NCI-H460 (cell line): ENCODE results near the gene GSTM4. TPM values are rescaled to one million over a fixed set of nuclear protein-coding genes. Genes with fewer than 3 reads are reported as not detected.
"Not testable (repeated sequence)": the region's sequence is repeated elsewhere in the genome, so short reads cannot be mapped to it uniquely, and the experiment has no call there.

Experiments
- DNase-seq: peaks from one replicate; pipeline ENCODE4 v3.0.0-alpha.2; 2016; ENCODE audit warnings: low read depth; ENCODE audit errors: extremely low read depth
- total RNA-seq: library from RNA; depleted of rRNA; stranded (reverse); fragments of >200 nt; shearing (Covaris generic); gene quantifications from 2 replicates; pipeline ENCODE4 v1.2.3, GENCODE V29; 2014; rRNA removed

The GSTM4 gene
- total RNA-seq, 1 experiment from 2014 or later = 25.5 TPM

DNA sequence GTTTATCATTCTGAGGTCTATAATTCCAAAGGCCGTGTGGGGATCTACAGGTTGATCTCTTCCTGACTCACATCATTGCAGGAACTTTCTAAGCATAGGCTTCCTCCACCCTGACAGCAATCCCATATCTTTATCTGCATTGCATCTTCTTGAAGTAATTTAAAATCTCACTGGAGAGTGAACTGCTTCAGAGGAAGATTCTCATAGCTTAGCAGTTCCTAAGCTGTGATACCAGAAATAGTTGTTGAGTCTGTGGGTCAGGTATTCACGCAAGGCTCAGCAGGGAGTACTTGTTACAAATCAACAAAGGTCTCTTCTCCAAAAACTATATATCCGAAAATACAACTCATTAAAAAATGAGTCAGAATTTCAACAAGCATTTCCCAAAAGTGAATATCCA is 39.2 kb downstream of the GSTM4 start:
- not testable (repeated sequence) for DNase-seq

DNA sequence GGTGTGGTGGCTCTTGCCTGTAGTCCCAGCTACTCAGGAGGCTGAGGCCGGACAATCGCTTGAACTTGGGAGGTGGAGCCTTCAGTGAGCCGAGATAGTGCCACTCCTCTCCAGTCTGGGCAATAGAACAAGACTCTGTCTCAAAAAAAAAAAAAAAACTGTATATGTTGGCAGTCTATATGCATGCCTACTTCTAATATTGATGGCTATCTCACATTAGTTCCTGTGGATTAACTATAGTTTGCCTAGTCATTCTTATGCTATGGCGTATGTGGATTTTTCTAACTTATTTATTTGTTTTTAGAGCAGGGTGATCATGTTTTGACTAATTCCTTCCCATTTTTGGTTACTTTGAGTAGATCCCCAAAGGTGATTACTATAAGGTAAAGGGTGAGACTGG is 41.2 kb downstream of the GSTM4 start:
- no peak for DNase-seq

DNA sequence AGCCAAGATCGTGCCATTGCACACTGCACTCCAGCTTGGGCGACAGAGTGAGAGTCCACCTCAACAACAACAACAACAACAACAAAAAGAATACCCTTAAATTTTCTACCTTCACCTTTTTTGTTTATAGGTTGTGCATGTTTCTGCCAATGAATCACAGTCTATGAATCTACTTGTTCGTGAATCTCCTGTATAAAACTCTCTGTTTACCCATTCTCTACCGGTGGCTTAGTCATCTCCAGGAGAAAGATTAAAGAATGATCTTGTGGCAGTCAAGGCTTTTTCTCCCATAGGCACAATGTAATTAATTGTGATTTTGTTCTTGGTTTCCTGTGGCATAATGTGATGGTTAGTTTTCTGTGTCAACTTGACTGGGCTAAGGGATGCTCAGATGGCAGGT is 42.0 kb downstream of the GSTM4 start:
- not testable (repeated sequence) for DNase-seq

DNA sequence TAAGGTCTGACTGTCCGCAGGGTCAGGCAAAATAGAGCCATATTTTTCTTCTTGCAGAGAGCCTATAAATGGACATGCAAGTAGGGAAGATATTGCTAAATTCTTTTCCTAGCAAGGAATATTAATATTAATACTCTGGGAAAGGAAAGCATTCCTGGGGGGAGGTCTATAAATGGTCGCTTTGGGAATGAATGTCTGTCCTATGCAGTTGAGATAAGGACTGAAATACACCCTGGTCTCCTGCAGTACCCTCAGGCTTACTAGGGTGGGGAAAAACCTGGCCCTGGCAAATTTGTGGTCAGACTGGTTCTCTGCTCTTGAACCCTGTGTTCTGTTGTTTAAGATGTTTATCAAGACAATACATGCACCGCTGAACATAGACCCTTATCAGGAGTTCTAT is 47.0 kb downstream of the GSTM4 start:
- DNase-seq = not testable (repeated sequence)

DNA sequence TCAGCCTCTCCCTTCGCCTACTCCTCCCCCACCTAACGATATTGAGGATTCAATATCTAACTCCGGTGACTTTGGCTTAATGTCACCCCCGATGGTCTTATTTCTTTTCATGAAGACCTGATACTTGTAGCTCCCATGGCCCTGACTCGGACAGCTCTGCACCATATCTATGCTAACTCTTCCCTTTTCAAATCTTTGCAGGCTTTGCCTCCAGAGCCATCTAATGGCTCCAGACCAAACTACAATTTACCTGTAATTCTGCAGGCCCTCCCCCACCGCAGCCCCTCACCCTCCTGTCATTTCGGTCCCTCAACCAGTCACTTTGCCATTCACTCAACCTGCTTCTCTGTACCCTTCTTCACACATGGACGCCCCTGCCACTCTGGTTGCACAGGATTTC is 48.3 kb downstream of the GSTM4 start:
- DNase-seq = no peak

DNA sequence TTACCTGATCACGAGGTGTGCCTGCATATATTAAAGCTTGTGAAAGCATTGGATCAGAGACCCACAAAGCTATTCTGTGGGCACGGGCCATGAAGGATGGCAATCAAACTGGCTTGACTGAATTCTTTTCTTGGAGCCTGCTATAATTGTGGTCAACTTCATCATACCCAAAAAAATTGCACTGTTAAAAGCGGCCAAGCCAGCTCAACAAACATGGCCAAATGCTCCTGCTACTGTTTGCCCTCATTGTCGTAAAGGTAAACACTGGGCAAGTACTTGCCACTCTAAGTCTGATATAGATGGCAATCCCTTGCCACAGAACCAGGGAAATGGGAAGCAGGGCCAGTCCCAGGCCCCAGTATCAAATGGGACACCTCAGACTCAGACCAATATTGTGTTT is 49.5 kb downstream of the GSTM4 start:
- no peak for DNase-seq

DNA sequence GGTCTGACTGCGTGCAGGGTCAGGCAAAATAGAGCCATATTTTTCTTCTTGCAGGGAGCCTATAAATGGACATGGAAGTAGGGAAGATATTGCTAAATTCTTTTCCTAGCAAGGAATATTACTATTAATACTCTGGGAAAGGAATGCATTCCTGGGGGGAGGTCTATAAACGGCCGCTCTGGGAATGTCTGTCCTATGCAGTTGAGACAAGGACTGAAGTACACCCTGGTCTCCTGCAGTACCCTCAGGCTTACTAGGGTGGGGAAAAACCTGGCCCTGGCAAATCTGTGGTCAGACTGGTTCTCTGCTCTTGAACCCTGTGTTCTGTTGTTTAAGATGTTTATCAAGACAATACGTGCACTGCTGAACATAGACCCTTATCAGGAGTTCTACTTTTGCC is 53.0 kb downstream of the GSTM4 start:
- DNase-seq = not testable (repeated sequence)

DNA sequence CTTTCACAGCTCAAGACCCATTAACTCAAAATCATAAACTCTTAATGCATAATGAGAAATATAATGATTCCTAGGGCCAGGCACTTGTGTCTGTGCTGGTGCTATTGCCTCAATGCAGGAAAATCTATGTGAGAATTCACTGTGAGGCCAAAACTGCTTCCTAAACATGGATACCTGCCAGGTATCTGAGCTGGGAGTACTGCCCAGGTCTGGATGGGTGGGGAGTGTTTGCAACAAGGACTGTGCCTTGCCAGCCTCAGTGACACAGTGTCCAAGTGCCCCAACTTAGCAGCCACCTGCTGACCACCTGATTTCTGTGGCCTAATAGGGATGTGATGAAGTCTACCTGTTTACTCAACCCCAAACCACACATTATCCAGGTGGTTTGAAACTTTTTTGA is 53.9 kb downstream of the GSTM4 start:
- not testable (repeated sequence) for DNase-seq

Other genes with a start within 250 kb of the GSTM4 start
- gene PSMA5, start 229.7 kb upstream of the GSTM4 start, total RNA-seq = 85.5 and 98.2 TPM in 2 replicates
- gene SYPL2, start 189.6 kb upstream of the GSTM4 start, total RNA-seq = 0.05 TPM in 1 of 2 replicates, not detected in the other
- 3.1 TPM in 2 replicates for gene ATXN7L2, start 172.2 kb upstream of the GSTM4 start, total RNA-seq
- 2.3 and 2.8 TPM in 2 replicates for gene CYB561D1, start 162.0 kb upstream of the GSTM4 start, total RNA-seq
- 1.2 and 1.4 TPM in 2 replicates for gene AMIGO1, start 146.4 kb upstream of the GSTM4 start, total RNA-seq
- gene GPR61, start 116.2 kb upstream of the GSTM4 start, total RNA-seq = 0.30 TPM in 1 of 2 replicates, not detected in the other
- 7.6 and 8.5 TPM in 2 replicates for gene GNAI3, start 107.5 kb upstream of the GSTM4 start, total RNA-seq
- not detected in 2 replicates for gene GNAT2, start 36.5 kb upstream of the GSTM4 start, total RNA-seq
- gene AMPD2, start 36.3 kb upstream of the GSTM4 start, total RNA-seq = 33.3 and 39.5 TPM in 2 replicates
- 9.8 and 11.8 TPM in 2 replicates for gene GSTM2, start 12.0 kb downstream of the GSTM4 start, total RNA-seq
- gene GSTM1, start 31.7 kb downstream of the GSTM4 start, total RNA-seq = 67.1 and 68.9 TPM in 2 replicates
- 0.12 TPM in 2 replicates for gene GSTM5, start 56.2 kb downstream of the GSTM4 start, total RNA-seq
- gene GSTM3, start 84.9 kb downstream of the GSTM4 start, total RNA-seq = 266 and 288 TPM in 2 replicates
- gene EPS8L3, start 107.8 kb downstream of the GSTM4 start, total RNA-seq = 0.15 TPM in 1 of 2 replicates, not detected in the other